Inflammatory macrophage treated with lipopolysaccharide for 4 hours (primary cell): ENCODE measurements around the gene SEMA3D.
A peak's percentile ranks its signal among the peaks of the same experiment; 100 is the strongest.

Experiments
- DNase-seq: peaks from one replicate; pipeline ENCODE4 v3.0.0-alpha.2; 2020

SEMA3D gene

DNA sequence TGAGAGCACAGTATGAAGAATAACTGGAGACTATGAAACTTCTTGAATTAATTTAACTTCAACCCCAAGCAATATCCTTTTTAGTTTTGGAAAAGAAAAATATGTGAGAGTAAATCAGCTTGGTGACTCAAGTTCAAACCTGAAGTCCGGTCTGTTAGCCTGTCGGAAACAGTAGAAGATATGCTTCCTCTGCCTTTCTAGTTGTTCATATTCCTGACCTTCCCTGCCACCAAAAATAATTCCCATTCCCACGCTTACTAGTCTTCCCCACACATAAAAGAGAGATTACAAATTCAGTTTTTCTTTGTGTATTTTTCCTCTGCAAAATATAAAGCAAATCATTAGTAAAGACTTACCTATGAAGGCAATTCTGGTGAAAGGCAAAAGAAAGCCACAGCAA, 3.6 kb downstream of the SEMA3D start:
- no peak for DNase-seq

DNA sequence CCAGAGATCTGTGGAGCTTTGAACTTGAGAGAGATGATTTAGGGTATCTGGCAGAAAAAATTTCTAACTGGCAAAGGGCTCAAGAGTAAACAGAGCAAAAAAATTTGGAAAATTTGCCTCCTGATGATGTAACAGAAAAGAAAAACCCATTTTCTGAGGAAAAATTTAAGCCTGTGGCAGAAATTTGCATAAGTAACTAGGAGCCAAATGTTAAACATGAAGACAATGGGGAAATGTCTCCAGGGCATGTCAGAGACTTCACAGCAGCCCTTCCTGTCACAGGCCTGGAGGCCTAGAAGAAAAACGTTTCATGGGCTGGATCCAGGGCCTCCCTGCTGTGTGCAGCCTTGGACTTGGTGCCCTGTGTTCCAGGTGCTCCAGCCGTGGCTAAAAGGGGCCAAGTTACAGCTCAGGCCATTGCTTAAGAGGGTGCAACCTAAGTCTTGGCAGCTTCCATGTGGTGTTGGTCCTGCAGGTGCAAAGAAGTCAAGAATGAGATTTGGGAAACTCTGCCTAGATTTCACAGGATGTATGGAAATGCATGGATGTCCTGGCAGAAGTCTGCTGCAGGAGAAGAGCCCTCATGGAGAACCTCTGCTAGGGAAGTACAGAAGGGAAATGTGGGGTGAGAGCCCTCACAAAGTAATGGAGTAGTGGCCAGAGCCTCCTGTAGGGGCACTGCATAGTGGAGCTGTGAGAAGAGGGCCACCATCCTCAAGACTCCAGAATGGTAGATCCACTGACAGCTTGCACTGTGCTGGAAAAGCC, 8.1 kb downstream of the SEMA3D start:
- no peak for DNase-seq

DNA sequence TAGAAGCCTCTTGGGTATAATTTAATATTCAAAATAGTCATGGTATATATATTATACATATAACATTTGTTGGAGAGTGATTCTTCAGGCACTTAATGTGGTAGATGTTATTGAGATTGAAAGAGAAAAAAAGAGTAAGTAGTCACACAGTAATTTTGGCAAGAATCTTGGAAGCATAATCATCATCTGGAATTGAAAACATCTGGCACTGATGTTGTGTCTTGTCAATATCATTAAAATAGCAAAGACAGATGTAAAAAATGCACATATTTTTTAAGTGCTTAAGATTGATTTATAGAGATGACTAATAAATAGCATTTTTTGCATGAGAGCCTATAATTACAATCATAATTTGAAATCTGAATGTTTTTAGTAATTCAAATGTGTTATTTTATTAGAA, 9.5 kb downstream of the SEMA3D start:
- DNase-seq = no peak

DNA sequence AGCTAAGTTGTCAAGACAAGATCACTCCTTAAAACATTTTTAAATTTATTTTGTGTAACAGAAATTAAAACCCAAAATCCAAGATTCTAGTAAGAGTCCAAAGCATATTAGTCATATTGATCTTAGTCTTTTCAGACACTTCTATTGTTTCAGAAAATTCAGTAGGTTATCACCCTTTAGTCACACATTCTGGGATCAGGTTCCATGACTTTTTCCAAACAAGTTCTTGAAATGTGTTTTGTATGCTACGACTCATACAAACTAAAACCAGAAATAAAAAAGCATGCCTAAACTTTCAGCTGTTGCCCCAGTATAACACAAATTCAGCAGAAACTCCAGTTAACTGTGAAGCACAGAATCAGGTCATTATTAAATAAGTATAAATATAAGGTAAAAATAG, 10.7 kb downstream of the SEMA3D start:
- no peak for DNase-seq

DNA sequence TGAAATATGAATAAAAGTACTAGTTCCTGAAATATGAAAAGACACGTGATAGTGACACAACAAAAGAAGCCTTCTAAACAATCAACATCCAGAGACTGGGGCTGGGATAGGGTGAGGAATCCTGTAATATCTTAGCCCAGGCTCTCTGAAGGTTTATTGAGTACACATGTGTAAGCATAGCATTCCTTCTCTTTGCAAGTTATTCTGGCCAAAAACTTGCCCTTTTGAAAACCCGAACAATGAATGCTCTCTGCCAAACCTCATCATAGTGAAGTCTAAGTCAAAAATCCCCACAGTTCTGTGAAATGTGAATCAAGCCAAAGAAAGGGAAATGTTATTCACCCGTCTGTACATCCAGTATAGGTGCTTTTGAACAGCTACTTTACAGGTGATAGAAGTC, 11.6 kb downstream of the SEMA3D start:
- no peak for DNase-seq

DNA sequence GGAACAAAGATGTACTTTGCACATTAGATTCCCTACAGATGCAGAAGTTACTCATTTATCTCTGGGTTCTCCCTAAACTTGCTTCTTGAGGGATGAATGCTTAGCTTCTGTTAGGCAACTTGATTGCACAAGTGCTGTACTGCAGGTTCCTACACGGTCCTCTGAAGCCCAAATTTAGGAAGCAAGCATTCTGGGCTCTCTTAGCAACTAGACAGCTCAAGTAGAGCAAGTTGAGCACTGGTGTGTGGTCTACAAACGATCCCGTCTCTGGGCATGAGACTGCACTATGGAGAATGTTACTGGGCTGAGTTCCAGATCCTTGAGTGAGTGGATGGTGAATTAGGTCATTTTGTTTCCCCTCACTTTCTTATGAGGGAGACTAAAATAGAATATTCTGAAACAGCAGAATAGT, 14.3 kb downstream of the SEMA3D start:
- DNase-seq = peak; percentile 3

DNA sequence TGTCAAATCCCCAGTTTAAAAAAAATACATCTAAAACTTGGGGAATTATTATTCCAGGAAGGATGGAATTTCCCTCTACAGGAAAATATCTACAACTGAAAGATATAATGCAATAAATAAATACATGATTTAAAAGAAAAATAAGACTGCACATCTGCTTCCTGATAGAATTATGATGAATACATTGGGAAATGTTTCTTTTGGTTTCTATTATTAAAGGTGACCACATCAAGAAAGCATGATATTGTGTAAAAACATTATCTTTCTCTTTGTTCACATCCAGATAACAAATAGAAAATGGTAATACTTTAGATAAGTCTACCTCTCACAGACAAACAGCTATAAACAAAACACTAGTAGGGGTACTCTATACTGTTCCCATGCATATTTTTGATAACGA, 19.2 kb downstream of the SEMA3D start:
- DNase-seq = no peak

DNA sequence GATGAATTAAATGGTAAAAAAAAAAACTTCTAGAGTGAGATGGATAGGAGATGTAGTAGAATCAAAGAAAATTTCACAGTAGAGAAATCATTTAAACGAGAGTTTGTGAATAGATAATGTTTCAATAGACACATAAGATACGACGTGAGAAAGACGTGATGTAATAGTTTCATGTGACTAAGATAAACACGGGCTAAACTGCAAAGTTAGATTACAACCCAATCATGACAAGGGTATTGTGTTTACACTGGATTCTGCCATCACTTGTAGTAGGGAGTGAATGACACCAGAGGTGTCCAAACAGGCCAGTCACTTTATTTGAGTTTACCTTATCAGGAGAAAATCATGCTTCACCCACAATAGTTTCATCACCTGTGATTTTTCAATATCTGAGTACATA, 21.6 kb downstream of the SEMA3D start:
- no peak for DNase-seq

DNA sequence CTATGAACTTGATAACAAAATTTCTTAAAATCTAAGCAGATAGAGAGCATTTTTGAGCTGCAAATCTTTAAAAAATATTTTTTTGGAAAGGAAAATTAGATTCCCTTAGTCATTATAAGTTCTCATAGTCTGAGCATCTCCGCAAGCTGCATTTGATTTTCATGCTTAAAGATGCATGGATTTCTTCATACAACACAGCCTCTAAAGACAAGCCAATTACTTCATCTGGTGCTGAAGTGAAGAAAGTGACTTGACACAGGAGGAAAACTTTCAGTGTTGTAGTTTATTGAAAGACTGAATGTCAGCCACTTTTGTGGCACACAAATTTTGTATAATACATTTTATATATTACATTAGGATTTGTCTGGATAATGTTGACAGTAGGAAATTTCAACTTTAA, 22.5 kb downstream of the SEMA3D start:
- no peak for DNase-seq

DNA sequence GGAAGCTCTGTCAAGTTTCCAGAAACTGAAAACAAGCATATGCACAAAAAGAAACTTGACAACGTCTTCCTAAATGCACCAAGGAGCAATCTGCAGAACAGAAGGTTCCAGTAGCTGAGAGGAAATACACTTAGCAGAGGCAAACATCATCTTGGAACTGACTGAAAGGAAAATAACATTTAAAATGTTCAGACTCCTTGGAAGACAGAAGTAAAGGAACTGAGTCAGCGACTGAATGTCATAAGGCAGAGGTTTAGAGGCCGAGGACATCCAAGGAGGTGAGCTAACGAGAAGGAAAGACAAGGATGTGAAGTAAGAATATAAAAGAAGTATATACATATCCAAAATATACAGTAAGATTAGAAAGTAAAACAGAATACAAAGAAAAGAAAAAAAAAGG, 24.1 kb downstream of the SEMA3D start:
- no peak for DNase-seq

DNA sequence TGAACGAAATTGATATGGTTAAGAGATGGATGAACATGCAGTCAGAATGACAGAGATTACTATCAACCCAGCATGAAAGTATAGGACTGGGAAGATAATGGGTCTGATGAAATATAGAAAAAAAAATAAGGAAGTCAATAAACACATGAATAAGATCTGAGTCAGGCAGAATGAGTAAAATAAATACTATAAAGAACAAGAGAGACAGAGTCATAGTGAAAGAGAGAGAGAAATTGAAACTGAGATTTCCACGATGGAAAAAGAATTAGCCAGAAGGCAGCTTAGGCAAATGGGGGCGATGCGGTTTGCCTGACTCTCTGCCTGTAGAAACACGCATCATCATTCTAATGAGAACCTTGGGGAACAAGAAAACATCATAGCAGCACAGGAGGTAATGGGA, 26.6 kb downstream of the SEMA3D start:
- peak; percentile 69 for DNase-seq

DNA sequence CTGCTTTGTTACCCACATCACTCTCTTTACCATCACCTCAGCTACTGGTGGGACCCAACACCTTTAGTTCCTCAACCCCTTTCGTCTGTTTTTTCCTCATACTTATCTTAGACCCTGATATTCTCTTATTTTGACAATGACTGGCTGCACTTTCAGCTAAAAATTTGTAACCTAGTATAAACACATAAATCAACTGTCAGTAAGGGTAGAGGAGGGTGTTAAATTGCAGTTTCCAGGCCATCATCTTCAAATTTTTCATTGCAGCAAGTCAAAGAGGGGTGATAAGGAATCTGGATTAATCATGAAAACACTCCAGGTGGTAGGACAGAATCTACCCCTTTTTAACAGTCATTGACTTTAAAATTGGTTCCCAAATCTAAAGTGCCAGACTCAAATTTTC, 27.9 kb downstream of the SEMA3D start:
- DNase-seq = no peak

DNA sequence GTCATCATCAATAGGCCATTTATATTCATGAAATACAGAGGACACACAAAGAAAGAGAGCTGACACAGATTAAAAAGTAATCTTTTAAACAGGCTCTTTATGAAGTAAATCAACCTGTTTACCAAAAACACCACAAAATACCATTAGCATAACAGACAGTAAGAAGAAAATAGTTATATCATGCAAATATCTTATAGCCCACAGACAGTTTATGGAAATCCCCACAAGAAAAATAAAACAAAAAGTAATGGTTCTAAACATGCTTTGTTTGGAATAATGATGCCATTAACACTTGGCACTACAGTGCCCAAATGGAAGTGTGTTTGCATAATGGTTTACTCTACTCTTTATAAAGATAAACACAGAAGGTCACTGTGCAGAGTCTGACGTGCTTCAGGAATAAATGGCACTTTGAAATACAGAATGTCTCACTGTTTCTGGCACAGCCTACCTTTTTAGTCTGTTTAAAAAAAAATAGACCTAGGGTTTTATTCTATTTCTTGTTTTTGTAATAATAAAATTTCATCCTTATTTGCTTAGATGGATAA, 30.1 kb downstream of the SEMA3D start:
- DNase-seq = no peak

DNA sequence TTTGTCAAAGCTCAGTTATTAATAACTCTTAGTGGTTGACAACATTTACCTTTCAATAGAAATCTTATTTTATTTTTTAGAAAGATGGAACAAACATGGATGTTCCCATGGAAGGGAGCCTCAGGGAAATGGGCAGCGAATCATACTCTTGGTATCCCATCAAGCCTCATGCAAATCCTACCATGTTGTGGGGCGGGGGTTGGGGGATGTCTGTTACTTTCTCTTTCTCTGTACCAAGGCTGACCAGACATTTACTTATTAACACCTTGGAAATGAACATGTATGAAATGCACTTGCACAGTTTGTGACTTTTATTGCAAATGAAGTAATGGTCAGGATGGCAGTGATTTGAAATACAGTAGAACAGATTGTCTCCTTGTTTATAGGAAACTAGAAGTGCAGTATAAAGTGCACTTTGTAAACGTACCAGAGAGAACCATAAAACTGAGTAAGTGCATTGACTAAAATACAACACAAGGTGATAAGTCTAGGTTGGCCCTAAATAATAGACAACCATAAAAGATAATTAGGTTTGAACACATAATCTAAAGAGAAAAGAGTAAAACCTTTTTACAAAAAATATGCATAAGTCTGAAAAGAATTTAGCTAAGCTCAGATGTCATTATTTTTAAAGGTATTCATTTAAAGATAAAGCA, 32.4 kb downstream of the SEMA3D start:
- DNase-seq = no peak

DNA sequence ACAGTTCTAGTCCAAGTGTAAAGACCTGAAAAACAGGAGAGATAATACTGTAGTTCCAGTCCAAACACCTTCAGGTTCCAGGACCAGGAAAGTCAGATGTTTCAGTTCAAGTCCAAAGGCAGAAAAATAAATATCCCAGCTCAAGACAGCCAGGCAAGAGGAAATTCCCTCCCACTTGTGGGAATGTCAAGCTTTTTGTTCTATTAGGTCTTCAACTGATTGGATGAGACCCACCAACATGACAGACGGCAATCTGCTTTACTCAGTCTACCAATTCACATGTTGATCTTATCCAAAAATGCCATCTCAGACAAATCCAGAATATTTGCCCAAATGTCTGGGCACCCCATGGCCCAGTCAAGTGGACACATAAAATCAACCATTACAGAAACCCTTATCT, 33.1 kb downstream of the SEMA3D start:
- no peak for DNase-seq

DNA sequence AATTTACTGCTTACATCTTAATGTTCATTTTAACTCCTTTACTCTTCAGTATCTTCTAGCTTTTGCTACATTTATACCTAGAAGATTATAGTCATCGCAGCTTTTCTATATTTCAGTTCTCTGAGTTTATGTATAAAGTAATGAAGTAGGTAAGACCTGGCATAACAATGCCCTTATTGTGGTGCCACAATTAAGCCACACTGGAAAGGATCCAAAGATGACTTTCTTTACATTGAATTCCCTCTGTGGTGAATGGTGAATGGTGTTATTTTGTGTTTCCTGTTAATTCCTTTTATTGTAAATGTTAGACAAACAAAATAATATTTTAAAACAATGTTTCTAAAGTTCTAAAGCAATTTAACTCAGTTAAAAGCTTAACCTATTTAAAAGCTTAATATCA, 36.2 kb downstream of the SEMA3D start:
- DNase-seq = no peak

DNA sequence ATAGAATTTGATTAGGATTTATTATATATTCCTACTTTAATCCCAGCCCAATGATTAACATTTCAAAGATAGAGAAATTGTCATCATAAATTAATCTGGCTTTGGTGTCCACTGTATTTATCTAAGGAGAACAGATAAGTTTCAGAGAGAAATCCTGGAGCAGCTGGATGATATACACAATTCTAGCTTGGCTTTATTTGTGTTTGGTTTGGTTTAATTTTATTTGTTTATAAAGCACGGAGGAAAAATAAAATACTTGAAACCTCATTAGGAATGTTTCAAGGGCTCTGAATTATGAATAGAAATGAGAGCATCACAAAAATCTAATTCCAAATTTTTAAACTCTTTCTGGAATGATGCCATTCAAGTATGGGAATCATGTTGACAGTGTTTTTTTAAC, 42.1 kb downstream of the SEMA3D start:
- DNase-seq = no peak

DNA sequence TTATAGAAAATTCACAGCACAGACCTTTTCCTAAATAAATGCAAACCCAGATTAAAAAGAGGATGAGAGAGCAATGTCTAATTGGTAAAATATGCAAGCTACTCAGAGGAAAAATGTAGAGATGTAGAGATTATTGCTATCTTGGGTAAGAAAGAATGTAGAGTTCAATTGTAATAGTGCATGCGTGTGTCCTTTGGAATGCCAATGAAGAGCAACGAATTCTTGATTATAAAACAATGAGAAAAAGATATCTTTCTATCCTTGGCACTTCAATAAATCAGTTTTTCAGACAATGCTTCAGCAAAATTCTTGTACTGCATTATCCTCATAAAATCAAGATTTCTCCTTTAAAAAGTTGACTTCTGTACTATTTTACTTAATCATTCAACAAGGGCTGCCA, 50.9 kb downstream of the SEMA3D start:
- no peak for DNase-seq

DNA sequence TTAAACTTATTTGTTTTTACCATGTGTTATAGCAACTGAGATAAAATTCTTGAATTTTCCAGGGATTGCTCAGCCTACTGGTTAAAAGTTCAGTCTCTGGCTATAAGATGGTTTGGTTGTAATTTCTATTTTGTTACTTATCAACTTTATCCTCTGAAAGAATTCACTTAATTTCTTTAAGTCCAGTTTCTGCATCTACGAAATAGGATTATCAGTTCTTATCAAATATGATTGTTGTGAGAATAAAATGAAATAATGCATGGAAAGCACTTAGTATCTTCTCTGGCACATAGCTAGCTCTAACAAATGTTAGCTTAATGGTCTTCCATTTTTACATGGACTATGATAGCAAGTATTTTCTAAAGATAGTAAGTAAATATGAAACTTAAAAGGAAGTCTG, 53.3 kb downstream of the SEMA3D start:
- no peak for DNase-seq

DNA sequence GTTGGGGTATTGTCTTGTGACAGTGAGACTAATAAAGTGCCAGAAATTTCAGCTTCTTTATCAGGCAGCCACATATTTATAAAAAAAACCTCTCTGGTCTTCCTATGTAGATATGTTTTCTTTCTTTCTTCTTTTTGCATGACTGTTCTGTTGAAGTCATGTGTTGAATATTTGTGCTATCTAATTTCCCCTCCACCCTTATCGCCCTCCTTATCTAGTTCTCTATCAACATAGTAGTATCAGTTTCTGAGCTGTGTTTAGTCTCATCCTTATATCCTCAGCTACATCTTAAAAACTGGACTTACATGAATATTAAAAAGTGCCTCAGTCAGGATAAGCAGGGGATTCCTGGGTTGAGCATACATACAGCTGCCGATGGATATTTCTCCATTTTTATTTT, 53.9 kb downstream of the SEMA3D start:
- DNase-seq = no peak

DNA sequence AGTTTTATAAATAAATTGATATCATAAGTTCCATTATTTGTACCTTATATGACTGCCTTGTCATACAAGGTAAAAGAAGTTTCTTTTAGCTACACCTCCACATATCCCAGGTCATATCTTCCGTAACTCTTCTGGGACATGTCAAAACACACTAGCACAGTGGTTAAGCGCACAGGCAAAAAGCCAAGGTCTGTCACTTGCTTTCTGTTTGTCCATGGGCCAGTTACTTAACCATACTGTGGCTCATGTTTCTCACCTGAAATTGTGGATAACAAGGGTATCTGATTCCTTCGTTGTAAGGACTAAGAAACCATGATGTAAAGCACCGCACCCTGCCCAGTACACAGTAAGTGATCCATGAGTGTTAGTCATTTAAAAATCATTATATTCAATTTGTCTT, 56.2 kb downstream of the SEMA3D start:
- DNase-seq = no peak

DNA sequence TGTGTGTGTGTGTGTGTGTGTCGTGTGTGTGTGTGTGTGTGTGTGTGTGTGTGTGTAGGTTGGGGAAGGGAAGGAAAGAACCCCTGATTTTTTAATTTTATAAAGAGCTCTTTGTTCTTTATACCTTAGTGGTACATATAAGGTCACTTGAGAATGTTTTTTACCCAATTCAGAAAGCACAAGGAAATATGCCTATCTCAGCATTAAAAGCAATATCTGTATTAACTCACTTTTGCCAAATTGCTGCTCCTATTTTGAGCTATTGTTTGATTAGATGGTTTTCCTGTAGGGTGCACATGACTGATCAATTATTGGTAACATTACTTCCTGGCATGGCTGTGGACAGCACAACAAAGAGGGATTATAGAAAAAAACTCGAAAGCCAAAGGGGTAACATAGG, 60.5 kb downstream of the SEMA3D start:
- no peak for DNase-seq

DNA sequence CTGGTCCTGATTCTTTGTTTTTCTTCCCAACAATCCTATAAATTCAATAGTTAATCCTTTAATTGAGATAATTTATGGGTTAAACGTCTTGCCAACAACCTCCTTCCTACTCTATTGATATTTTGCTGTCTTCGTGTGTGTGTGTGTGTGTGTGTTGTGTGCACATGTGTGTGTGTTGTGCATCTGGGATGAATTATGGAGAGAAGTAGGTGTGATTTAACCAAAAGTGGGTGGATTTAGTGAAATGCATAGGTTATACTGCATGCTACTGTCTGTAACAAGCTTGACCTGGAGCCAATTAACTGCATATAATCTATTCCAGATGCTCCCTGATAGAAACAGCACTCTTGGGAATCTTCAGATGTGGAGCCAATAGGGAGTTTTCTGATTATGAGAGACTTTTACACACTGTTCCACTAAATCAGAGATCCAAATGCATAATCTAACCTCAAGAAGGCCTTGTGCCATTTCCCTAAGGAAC, 61.2 kb downstream of the SEMA3D start:
- no peak for DNase-seq

DNA sequence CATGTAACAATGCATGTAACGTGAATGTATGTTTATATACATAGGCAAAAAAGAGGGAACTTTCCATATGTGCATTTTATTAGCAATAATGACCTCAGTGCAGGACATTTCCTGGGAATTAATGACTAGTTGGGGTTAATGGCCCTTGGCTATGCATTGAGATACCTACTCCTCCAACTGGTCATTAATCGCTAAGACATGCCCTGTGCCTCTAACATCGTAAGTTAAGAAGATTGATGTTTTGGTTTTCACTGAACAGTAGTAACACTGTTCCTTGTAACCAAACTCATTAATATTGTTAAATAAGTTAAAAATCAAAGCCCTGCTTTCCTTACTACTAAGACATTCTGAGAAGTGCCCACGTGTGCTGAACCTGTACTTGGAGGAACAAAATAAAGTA, 61.7 kb downstream of the SEMA3D start:
- no peak for DNase-seq

DNA sequence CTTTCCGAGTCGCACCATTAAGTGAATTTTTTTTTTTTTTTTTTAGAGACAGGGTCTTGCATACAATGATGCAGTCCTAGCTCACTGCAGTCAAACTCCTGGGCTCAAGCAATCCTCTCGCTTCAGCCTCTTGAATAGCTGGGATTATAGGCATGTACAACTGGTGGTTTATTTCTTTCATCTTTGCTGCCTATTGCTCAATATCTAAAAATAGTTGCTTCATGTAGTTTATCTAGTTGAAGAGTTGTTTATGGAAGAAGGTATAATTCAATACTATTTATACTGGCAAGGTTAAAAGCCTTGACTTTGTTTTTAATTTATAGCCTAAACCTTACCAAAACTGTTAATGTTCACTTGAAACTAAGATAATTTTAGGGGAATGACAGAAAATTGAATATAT, 66.9 kb downstream of the SEMA3D start:
- DNase-seq = no peak
